Peyer's patch (tissue), 4 donors: Measurements from ENCODE around the gene SPG7.

Source experiments
- CTCF ChIP-seq, 6 experiments: fragments of 450-650 bp in 4 of 6; fragments of 200-600 bp in 2 of 6; sonication (generic) in 1 of 6; IDR thresholded peaks; one replicate each; pipeline ENCODE4 v1.5.1; 2017 to 2019; ENCODE audit warnings: antibody characterized with exemption in 6 of 6, mild to moderate bottlenecking in 3 of 6, moderate library complexity in 1 of 6
- POLR2A ChIP-seq, 2 donors: fragments of 450-650 bp; IDR thresholded peaks; one replicate each; pipeline ENCODE4 v1.5.1; 2017; ENCODE audit warnings: antibody characterized with exemption in 2 of 2, mild to moderate bottlenecking in 2 of 2, moderate library complexity in 2 of 2

- TF ChIP-seq CTCF (IDR thresholded peaks at IDR 0.05) (no peak), POLR2A (IDR thresholded peaks at IDR 0.05) (no peak)
Observed at GRCh38 chr16:89525146-89525913, 17.1 kb downstream of the SPG7 start.
